ENCODE results near the gene LCN2. TPM values are rescaled to one million over a fixed set of nuclear protein-coding genes. Genes with fewer than 3 reads are reported as not detected.

The LCN2 gene
- total and polyA plus RNA-seq, 10 of the 15 experiments (the other 5 are each of a cell fraction or from before 2014, with no cell fraction given), result not detected

DNA sequence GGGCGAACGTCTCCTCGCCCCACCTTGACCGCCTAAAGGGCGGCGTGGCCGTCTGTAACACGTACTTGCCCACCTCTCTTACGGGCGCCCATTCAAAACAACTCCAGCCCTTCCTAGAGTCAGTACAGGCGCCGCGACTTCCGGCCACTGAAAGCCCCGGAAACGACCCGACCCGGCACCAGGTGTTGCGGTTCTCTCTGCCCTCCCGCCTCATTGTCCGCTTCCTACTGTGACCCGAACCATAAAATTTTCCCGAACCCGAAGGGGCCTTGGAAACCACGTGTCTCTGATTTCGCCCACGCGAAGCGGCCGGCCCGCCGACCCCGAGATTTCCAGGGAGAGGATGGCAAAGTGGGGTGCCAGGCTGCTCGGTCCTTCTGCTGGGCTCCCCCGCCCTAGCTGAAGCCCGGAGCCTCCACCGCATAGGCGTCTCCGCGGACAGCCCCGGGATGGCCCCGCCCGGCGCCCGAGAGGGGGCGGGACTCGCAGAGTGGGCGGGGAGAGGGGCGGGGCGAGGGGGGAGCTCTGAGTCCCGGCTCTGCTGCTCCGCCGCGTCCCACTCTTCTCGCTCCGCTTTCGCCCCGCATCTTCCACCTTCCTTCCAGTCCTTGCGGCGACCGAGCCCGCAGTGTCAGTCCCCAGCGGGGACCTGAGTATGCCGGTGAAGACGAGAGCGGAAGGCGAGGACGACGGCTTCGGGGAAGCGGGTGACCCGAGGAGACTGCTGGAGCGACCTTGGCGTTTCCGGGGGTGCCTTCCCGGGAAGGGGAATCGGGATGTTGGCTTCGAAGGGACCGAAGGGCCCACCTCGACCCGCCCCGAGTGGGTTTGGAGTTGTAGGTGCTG is 21.0 kb upstream of the LCN2 start (continued):
- TF ChIP-seq, protein P1, sequence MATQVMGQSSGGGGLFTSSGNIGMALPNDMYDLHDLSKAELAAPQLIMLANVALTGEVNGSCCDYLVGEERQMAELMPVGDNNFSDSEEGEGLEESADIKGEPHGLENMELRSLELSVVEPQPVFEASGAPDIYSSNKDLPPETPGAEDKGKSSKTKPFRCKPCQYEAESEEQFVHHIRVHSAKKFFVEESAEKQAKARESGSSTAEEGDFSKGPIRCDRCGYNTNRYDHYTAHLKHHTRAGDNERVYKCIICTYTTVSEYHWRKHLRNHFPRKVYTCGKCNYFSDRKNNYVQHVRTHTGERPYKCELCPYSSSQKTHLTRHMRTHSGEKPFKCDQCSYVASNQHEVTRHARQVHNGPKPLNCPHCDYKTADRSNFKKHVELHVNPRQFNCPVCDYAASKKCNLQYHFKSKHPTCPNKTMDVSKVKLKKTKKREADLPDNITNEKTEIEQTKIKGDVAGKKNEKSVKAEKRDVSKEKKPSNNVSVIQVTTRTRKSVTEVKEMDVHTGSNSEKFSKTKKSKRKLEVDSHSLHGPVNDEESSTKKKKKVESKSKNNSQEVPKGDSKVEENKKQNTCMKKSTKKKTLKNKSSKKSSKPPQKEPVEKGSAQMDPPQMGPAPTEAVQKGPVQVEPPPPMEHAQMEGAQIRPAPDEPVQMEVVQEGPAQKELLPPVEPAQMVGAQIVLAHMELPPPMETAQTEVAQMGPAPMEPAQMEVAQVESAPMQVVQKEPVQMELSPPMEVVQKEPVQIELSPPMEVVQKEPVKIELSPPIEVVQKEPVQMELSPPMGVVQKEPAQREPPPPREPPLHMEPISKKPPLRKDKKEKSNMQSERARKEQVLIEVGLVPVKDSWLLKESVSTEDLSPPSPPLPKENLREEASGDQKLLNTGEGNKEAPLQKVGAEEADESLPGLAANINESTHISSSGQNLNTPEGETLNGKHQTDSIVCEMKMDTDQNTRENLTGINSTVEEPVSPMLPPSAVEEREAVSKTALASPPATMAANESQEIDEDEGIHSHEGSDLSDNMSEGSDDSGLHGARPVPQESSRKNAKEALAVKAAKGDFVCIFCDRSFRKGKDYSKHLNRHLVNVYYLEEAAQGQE (IDR thresholded peaks at IDR 0.05; ENCODE audit: low read depth, low read length), result no peak
- peak; percentile 36 to 95 for TF ChIP-seq EGR1 (IDR thresholded peaks at IDR 0.05; ENCODE audit: borderline replicate concordance in 1 of 2, low read depth in 2 of 2, low read length in 2 of 2)
- TF ChIP-seq DPF2 (IDR thresholded peaks at IDR 0.05), result no peak
- TF ChIP-seq FOS (IDR thresholded peaks at IDR 0.05; ENCODE audit: borderline replicate concordance, extremely low read depth, insufficient read length), result no peak
- no peak for TF ChIP-seq ZBED1 (IDR thresholded peaks at IDR 0.05; ENCODE audit: borderline replicate concordance)
- TF ChIP-seq, protein P2, sequence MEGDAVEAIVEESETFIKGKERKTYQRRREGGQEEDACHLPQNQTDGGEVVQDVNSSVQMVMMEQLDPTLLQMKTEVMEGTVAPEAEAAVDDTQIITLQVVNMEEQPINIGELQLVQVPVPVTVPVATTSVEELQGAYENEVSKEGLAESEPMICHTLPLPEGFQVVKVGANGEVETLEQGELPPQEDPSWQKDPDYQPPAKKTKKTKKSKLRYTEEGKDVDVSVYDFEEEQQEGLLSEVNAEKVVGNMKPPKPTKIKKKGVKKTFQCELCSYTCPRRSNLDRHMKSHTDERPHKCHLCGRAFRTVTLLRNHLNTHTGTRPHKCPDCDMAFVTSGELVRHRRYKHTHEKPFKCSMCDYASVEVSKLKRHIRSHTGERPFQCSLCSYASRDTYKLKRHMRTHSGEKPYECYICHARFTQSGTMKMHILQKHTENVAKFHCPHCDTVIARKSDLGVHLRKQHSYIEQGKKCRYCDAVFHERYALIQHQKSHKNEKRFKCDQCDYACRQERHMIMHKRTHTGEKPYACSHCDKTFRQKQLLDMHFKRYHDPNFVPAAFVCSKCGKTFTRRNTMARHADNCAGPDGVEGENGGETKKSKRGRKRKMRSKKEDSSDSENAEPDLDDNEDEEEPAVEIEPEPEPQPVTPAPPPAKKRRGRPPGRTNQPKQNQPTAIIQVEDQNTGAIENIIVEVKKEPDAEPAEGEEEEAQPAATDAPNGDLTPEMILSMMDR (IDR thresholded peaks at IDR 0.05 in 2 of 3, conservative IDR thresholded peaks at IDR 0.05 in 1 of 3; ENCODE audit: control insufficient read depth in 2 of 3, extremely low read depth in 1 of 3, insufficient read depth in 1 of 3, low read depth in 3 of 3, low read length in 3 of 3), result no peak
- TF ChIP-seq MXI1 (IDR thresholded peaks at IDR 0.05; ENCODE audit: low read depth, low read length), result no peak
- TF ChIP-seq NFYA (IDR thresholded peaks at IDR 0.05; ENCODE audit: borderline replicate concordance, low read depth, low read length), result no peak
- 0 out of 2 replicates have a peak, but pooled peaks have one; percentile 0 for TF ChIP-seq GATAD2B (conservative IDR thresholded peaks at IDR 0.05; ENCODE audit: low read depth)
- TF ChIP-seq, protein P3, sequence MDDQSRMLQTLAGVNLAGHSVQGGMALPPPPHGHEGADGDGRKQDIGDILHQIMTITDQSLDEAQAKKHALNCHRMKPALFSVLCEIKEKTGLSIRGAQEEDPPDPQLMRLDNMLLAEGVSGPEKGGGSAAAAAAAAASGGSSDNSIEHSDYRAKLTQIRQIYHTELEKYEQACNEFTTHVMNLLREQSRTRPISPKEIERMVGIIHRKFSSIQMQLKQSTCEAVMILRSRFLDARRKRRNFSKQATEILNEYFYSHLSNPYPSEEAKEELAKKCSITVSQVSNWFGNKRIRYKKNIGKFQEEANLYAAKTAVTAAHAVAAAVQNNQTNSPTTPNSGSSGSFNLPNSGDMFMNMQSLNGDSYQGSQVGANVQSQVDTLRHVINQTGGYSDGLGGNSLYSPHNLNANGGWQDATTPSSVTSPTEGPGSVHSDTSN (IDR thresholded peaks at IDR 0.05; ENCODE audit: insufficient replicate concordance, low read depth, low read length), result no peak
- no peak for TF ChIP-seq GABPA (IDR thresholded peaks at IDR 0.05; ENCODE audit: low read depth)
- TF ChIP-seq LARP7 (IDR thresholded peaks at IDR 0.05), result no peak
- 0 out of 2 replicates have a peak, but pooled peaks have one; percentile 42 for TF ChIP-seq ASH2L (IDR thresholded peaks at IDR 0.05; ENCODE audit: borderline replicate concordance, low read depth)
- no peak for TF ChIP-seq SRF (IDR thresholded peaks at IDR 0.05; ENCODE audit: low read depth in 2 of 2, low read length in 2 of 2)
- TF ChIP-seq NR2C1 (IDR thresholded peaks at IDR 0.05), result no peak
- no peak for TF ChIP-seq ESRRA (IDR thresholded peaks at IDR 0.05; ENCODE audit: low read length)
- TF ChIP-seq CREB1 (IDR thresholded peaks at IDR 0.05; ENCODE audit: low read depth), result peak; percentile 69
- TF ChIP-seq NR2F1 (conservative IDR thresholded peaks at IDR 0.05), result no peak
- no peak for TF ChIP-seq ATF7 (IDR thresholded peaks at IDR 0.05; ENCODE audit: low read depth)
- TF ChIP-seq CEBPB (IDR thresholded peaks at IDR 0.05; ENCODE audit: borderline replicate concordance in 1 of 2, low read depth in 2 of 2, low read length in 2 of 2), result no peak
- TF ChIP-seq TCF12 (IDR thresholded peaks at IDR 0.05; ENCODE audit: low read depth, low read length), result peak; percentile 82; the same call in 1 of the 2 replicates
- no peak for TF ChIP-seq BRCA1 (IDR thresholded peaks at IDR 0.05; ENCODE audit: low read depth, low read length)
- TF ChIP-seq HDAC2 (IDR thresholded peaks at IDR 0.05), result no peak

Data from GM12878 (cell line).